GM23248 (cell line): ENCODE data around the gene GNS. TPM values are rescaled to one million over a fixed set of nuclear protein-coding genes. Genes with fewer than 3 reads are reported as not detected.
A peak's percentile ranks its signal among the peaks of the same experiment; 100 is the strongest.

Source experiments
- DNase-seq: peaks from one replicate; pipeline ENCODE4 v3.0.0-alpha.2; 2015
- H2AFZ ChIP-seq: fragments of 200-600 bp; sonication (generic); 2 replicates; pipeline ENCODE4 v1.6.1; 2016; ENCODE audit warnings: antibody characterized with exemption
- H3F3A ChIP-seq: fragments of 200-600 bp; sonication (generic); 2 replicates; pipeline ENCODE4 v1.6.1; 2016; ENCODE audit warnings: mild to moderate bottlenecking, antibody characterized with exemption, mixed run types; ENCODE audit not compliant: insufficient read depth
- H3K27ac ChIP-seq: fragments of 200-600 bp; sonication (generic); 2 replicates; pipeline ENCODE4 v1.5.1; 2016; ENCODE audit warnings: mild to moderate bottlenecking
- H3K27me3 ChIP-seq: fragments of 200-600 bp; sonication (generic); replicated peaks from 2 replicates; pipeline ENCODE4 v1.6.1; 2016; ENCODE audit warnings: mild to moderate bottlenecking; ENCODE audit not compliant: insufficient read depth
- H3K36me3 ChIP-seq: fragments of 200-600 bp; sonication (generic); 2 replicates; pipeline ENCODE4 v1.6.1; 2016; ENCODE audit warnings: low read depth, mild to moderate bottlenecking
- H3K4me1 ChIP-seq: fragments of 200-600 bp; sonication (generic); 2 replicates; pipeline ENCODE4 v1.6.1; 2016; ENCODE audit warnings: mild to moderate bottlenecking; ENCODE audit not compliant: insufficient read depth
- H3K4me2 ChIP-seq: fragments of 200-600 bp; sonication (generic); one replicate; pipeline ENCODE4 v1.6.1; 2016; ENCODE audit warnings: mild to moderate bottlenecking; ENCODE audit not compliant: unreplicated experiment
- H3K4me3 ChIP-seq: fragments of 200-600 bp; sonication (generic); 2 replicates; pipeline ENCODE4 v1.5.1; 2016; ENCODE audit warnings: mild to moderate bottlenecking
- H3K79me2 ChIP-seq: fragments of 200-600 bp; sonication (generic); 2 replicates; pipeline ENCODE4 v1.6.1; 2016; ENCODE audit warnings: mild to moderate bottlenecking; ENCODE audit not compliant: insufficient read depth
- H3K9ac ChIP-seq: fragments of 200-600 bp; sonication (generic); 2 replicates; pipeline ENCODE4 v1.6.1; 2016; ENCODE audit warnings: mild to moderate bottlenecking
- H3K9me2 ChIP-seq: fragments of 200-600 bp; sonication (generic); 2 replicates; pipeline ENCODE4 v1.6.1; 2016; ENCODE audit warnings: mixed run types, mild to moderate bottlenecking, moderate library complexity; ENCODE audit not compliant: insufficient read depth
- H3K9me3 ChIP-seq: fragments of 200-600 bp; sonication (generic); one replicate; pipeline ENCODE4 v1.6.1; 2017; ENCODE audit warnings: low read depth
- H4K20me1 ChIP-seq: fragments of 200-600 bp; sonication (generic); 2 replicates; pipeline ENCODE4 v1.6.0; 2016; ENCODE audit not compliant: insufficient read depth
- EZH2 ChIP-seq: fragments of 200-600 bp; sonication (generic); IDR thresholded peaks from 2 replicates; pipeline ENCODE4 v1.6.1; 2018; ENCODE audit warnings: antibody characterized with exemption, mild to moderate bottlenecking; ENCODE audit not compliant: insufficient read depth, poor library complexity, severe bottlenecking
- EZH2phosphoT487 ChIP-seq: fragments of 200-600 bp; sonication (generic); IDR thresholded peaks from 2 replicates; pipeline ENCODE4 v1.6.1; 2018; ENCODE audit warnings: antibody characterized with exemption, moderate library complexity, mild to moderate bottlenecking, low read depth; ENCODE audit not compliant: insufficient read depth
- WGBS, 2 experiments: methylation state at CpG; one replicate each; pipeline ENCODE4 v1.1.6; 2015 to 2017; ENCODE audit warnings: low lambda C conversion rate in 2 of 2, low coverage in 1 of 2; ENCODE audit errors: missing lambda C conversion rate in 2 of 2; 5-methylcytosine and 5-hydroxymethylcytosine counted together
- in situ Hi-C: fragments of 300-500 bp; cut with MboI; formaldehyde crosslinking; loops from 2 replicates; pipeline ENCODE4 v1.15.0; 2020
- polyA plus RNA-seq: library from polyadenylated mRNA; unstranded; fragments of >200 nt; fragmentation: Nextera tagmentation; extraction: Ambion mirVana; gene quantifications from 2 replicates; pipeline ENCODE4 v1.2.1, GENCODE V29; 2016
- total RNA-seq: library from RNA; depleted of rRNA; stranded (reverse); fragments of >200 nt; shearing (Covaris generic); gene quantifications from 2 replicates; pipeline ENCODE4 v1.2.3, GENCODE V29; 2014

The GNS gene
- total and polyA plus RNA-seq, 2 experiments from 2014 or later: 76.6 to 129 TPM

- 54 to 59% methylated on average over 2 of the region's 2 CpGs for WGBS, 2 experiments
- H3K4me3 ChIP-seq: no peak overlapping the region
- in situ Hi-C loops: no loop called here
These were observed 42.2 kb upstream of the GNS start for GRCh38 chr12:64801381-64801780.

DNA sequence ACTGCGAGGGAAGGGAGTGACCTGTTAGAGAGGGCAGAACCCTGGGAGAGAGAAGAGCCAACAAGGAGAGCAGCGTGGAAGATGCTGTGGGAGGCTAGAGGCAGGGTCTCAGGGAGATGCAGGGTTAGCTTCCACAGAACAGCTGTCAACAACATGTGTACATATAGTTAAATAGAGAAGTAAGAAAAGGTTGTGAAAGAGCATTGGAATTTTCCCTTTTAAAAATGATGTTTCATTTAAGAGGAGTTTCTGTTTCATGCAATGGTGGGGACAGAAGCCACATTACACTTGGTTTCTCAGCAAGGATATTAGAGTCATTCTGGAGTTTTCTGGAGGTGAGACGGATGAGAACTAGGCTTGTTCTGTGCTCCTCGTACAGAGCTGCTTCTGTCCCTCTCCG is 41.4 kb upstream of the GNS start:
- in situ Hi-C loops: no loop called here

More at GRCh38 chr12:64801381-64801780, 42.2 kb upstream of the GNS start:
- Histone ChIP-seq H2AFZ (no peak overlapping the region), H3K9me3 (no peaks in the 10 kb centered on the region), H3K4me2 (no peak overlapping the region), H3K9me2 (no peaks in the 10 kb centered on the region), H3K36me3 (no peaks in the 10 kb centered on the region), H3K79me2 (no peaks in the 10 kb centered on the region), H3K27ac (no peak overlapping the region), H4K20me1 (no peaks in the 10 kb centered on the region), H3K27me3 (peaks cover 18% of the 10 kb centered on the region), H3K4me1 (no peaks in the 10 kb centered on the region; the same call in 1 of the 2 replicates), H3K9ac (no peak overlapping the region), H3F3A (no peaks in the 10 kb centered on the region)
- DNase-seq: no peak
- TF ChIP-seq EZH2phosphoT487: no peak
- no peak for TF ChIP-seq EZH2

GRCh38 chr12:64798165-64798564 is 39.0 kb upstream of the GNS start:
- H2AFZ ChIP-seq: no peak overlapping the region
- TF ChIP-seq EZH2: no peak
- TF ChIP-seq EZH2phosphoT487: no peak
- in situ Hi-C loops: no loop called here

More for the DNA sequence above, 41.4 kb upstream of the GNS start:
- no peaks in the 10 kb centered on the region for H4K20me1 ChIP-seq
- TF ChIP-seq EZH2phosphoT487 (no peak), EZH2 (no peak)
- 61% methylated on average over 5 of the region's 5 CpGs for WGBS, 2 experiments
- H3K4me3 ChIP-seq: no peak overlapping the region
- no peak overlapping the region for H3K9ac ChIP-seq
- no peaks in the 10 kb centered on the region for H3F3A ChIP-seq
- H3K27me3 ChIP-seq: peaks cover 18% of the 10 kb centered on the region
- no peak for DNase-seq
- no peak overlapping the region for H3K27ac ChIP-seq
- no peaks in the 10 kb centered on the region for H3K36me3 ChIP-seq
- H3K9me3 ChIP-seq: no peaks in the 10 kb centered on the region
- H3K9me2 ChIP-seq: no peaks in the 10 kb centered on the region
- H2AFZ ChIP-seq: no peak overlapping the region
- no peaks in the 10 kb centered on the region for H3K4me1 ChIP-seq
- no peaks in the 10 kb centered on the region for H3K79me2 ChIP-seq
- H3K4me2 ChIP-seq: no peak overlapping the region

GRCh38 chr12:64797156-64797555 is 38.0 kb upstream of the GNS start:
- no peaks in the 10 kb centered on the region for H3K9me2 ChIP-seq
- 81 to 88% methylated on average over 1 of the region's 1 CpG for WGBS, 2 experiments
- H3K4me3 ChIP-seq: no peak overlapping the region
- no peak overlapping the region for H3K9ac ChIP-seq
- H3K4me1 ChIP-seq: no peaks in the 10 kb centered on the region
- in situ Hi-C loops: no loop called here
- no peak for TF ChIP-seq EZH2
- TF ChIP-seq EZH2phosphoT487: no peak
- no peak overlapping the region for H2AFZ ChIP-seq
- no peak overlapping the region for H3K4me2 ChIP-seq
- no peaks in the 10 kb centered on the region for H3K9me3 ChIP-seq
- H3K36me3 ChIP-seq: no peaks in the 10 kb centered on the region
- H3F3A ChIP-seq: no peaks in the 10 kb centered on the region
- no peak for DNase-seq
- peaks cover 14% of the 10 kb centered on the region; the same call in 1 of the 2 replicates for H3K27me3 ChIP-seq
- H3K79me2 ChIP-seq: no peaks in the 10 kb centered on the region
- H4K20me1 ChIP-seq: no peaks in the 10 kb centered on the region
- no peak overlapping the region for H3K27ac ChIP-seq

More at GRCh38 chr12:64798165-64798564, 39.0 kb upstream of the GNS start:
- no peak overlapping the region for H3K27ac ChIP-seq
- H3K9ac ChIP-seq: no peak overlapping the region
- no peaks in the 10 kb centered on the region for H3K9me2 ChIP-seq
- H3K36me3 ChIP-seq: no peaks in the 10 kb centered on the region
- H3K79me2 ChIP-seq: no peaks in the 10 kb centered on the region
- H3K4me3 ChIP-seq: no peak overlapping the region
- peaks cover 14% of the 10 kb centered on the region; the same call in 1 of the 2 replicates for H3K27me3 ChIP-seq
- no peaks in the 10 kb centered on the region for H4K20me1 ChIP-seq
- H3K4me1 ChIP-seq: no peaks in the 10 kb centered on the region
- H3K9me3 ChIP-seq: no peaks in the 10 kb centered on the region
- H3K4me2 ChIP-seq: no peak overlapping the region
- no peak for DNase-seq
- no peaks in the 10 kb centered on the region for H3F3A ChIP-seq

GRCh38 chr12:64796205-64796845 is 37.1 kb upstream of the GNS start:
- Histone ChIP-seq H3K36me3 (no peaks in the 10 kb centered on the region), H3K9me2 (no peaks in the 10 kb centered on the region), H3F3A (no peaks in the 10 kb centered on the region), H3K27ac (no peak overlapping the region), H3K4me1 (no peaks in the 10 kb centered on the region), H3K79me2 (no peaks in the 10 kb centered on the region), H3K4me2 (no peak overlapping the region), H2AFZ (no peak overlapping the region), H3K27me3 (peaks cover 14% of the 10 kb centered on the region; the same call in 1 of the 2 replicates), H3K9ac (no peak overlapping the region), H3K9me3 (no peaks in the 10 kb centered on the region), H4K20me1 (no peaks in the 10 kb centered on the region), H3K4me3 (peak overlapping the region; percentile 26; the same call in 1 of the 2 replicates)
- DNase-seq: peak; percentile 91
- no peak for TF ChIP-seq EZH2
- 40% methylated on average over 5 of the region's 5 CpGs for WGBS, 2 experiments
- in situ Hi-C loops: no loop called here
